ENCODE results near the gene SHROOM4.
A peak's percentile ranks its signal among the peaks of the same experiment; 100 is the strongest.

SHROOM4 gene

GRCh38 chrX:50691820-50692219, 122.2 kb downstream of the SHROOM4 start:
- H3K9me3 ChIP-seq (ENCODE audit: insufficient read depth, low read length, severe bottlenecking) = no peaks in the 10 kb centered on the region
- H3K4me3 ChIP-seq (ENCODE audit: low read depth in 1 of 2, low read length in 2 of 2) = no peak overlapping the region
- no peak for TF ChIP-seq EZH2 (IDR thresholded peaks at IDR 0.05; ENCODE audit: borderline replicate concordance, low read depth, low read length, severe bottlenecking)
- peak; percentile 58 for TF ChIP-seq CTCF (IDR thresholded peaks at IDR 0.05; ENCODE audit: borderline replicate concordance, extremely low read depth, low read length, poor library complexity, severe bottlenecking)
- H3K27me3 ChIP-seq (ENCODE audit: insufficient read depth, low read length, poor library complexity) = no peaks in the 10 kb centered on the region
- no peak overlapping the region for H2AFZ ChIP-seq (ENCODE audit: low read depth, low read length)
- no peaks in the 10 kb centered on the region for H3K4me1 ChIP-seq (ENCODE audit: insufficient read depth, low read length)
- H3K36me3 ChIP-seq (ENCODE audit: insufficient read depth, low read length) = no peaks in the 10 kb centered on the region
- H4K20me1 ChIP-seq (ENCODE audit: insufficient read depth, low read length) = no peaks in the 10 kb centered on the region
- DNase-seq (peak; percentile 3), ATAC-seq (ENCODE audit: insufficient read depth, low read depth) (peak; percentile 66)
- H3K79me2 ChIP-seq (ENCODE audit: insufficient read depth, low read length) = no peaks in the 10 kb centered on the region
- H3K4me2 ChIP-seq (ENCODE audit: insufficient read depth, low read length) = no peak overlapping the region
- no peak overlapping the region for H3K27ac ChIP-seq (ENCODE audit: low read length)
- H3K9ac ChIP-seq (ENCODE audit: low read depth, low read length) = no peak overlapping the region

- ATAC-seq (ENCODE audit: insufficient read depth, low read depth) = no peak
- no peak for TF ChIP-seq CTCF (IDR thresholded peaks at IDR 0.05; ENCODE audit: borderline replicate concordance, extremely low read depth, low read length, poor library complexity, severe bottlenecking)
- no peak for TF ChIP-seq EZH2 (IDR thresholded peaks at IDR 0.05; ENCODE audit: borderline replicate concordance, low read depth, low read length, severe bottlenecking)
Observed at GRCh38 chrX:50684871-50685270, 129.1 kb downstream of the SHROOM4 start.

GRCh38 chrX:50680990-50681389, 133.0 kb downstream of the SHROOM4 start:
- ATAC-seq (ENCODE audit: insufficient read depth, low read depth) (no peak), DNase-seq (no peak)
- Histone ChIP-seq H3K4me3 (ENCODE audit: low read depth in 1 of 2, low read length in 2 of 2) (no peak overlapping the region), H3K79me2 (ENCODE audit: insufficient read depth, low read length) (no peaks in the 10 kb centered on the region), H2AFZ (ENCODE audit: low read depth, low read length) (no peak overlapping the region), H4K20me1 (ENCODE audit: insufficient read depth, low read length) (no peaks in the 10 kb centered on the region), H3K9me3 (ENCODE audit: insufficient read depth, low read length, severe bottlenecking) (no peaks in the 10 kb centered on the region), H3K36me3 (ENCODE audit: insufficient read depth, low read length) (no peaks in the 10 kb centered on the region), H3K27ac (ENCODE audit: low read length) (no peak overlapping the region), H3K4me2 (ENCODE audit: insufficient read depth, low read length) (no peak overlapping the region), H3K4me1 (ENCODE audit: insufficient read depth, low read length) (no peaks in the 10 kb centered on the region), H3K9ac (ENCODE audit: low read depth, low read length) (no peak overlapping the region), H3K27me3 (ENCODE audit: insufficient read depth, low read length, poor library complexity) (no peaks in the 10 kb centered on the region)
- TF ChIP-seq EZH2 (IDR thresholded peaks at IDR 0.05; ENCODE audit: borderline replicate concordance, low read depth, low read length, severe bottlenecking) (no peak), CTCF (IDR thresholded peaks at IDR 0.05; ENCODE audit: borderline replicate concordance, extremely low read depth, low read length, poor library complexity, severe bottlenecking) (no peak)

More at GRCh38 chrX:50684871-50685270, 129.1 kb downstream of the SHROOM4 start:
- no peaks in the 10 kb centered on the region for H3K27me3 ChIP-seq (ENCODE audit: insufficient read depth, low read length, poor library complexity)
- H3K4me2 ChIP-seq (ENCODE audit: insufficient read depth, low read length) = no peak overlapping the region
- H3K9me3 ChIP-seq (ENCODE audit: insufficient read depth, low read length, severe bottlenecking) = no peaks in the 10 kb centered on the region
- no peaks in the 10 kb centered on the region for H3K36me3 ChIP-seq (ENCODE audit: insufficient read depth, low read length)
- no peak for DNase-seq
- H4K20me1 ChIP-seq (ENCODE audit: insufficient read depth, low read length) = no peaks in the 10 kb centered on the region
- H3K27ac ChIP-seq (ENCODE audit: low read length) = no peak overlapping the region
- H3K4me3 ChIP-seq (ENCODE audit: low read depth in 1 of 2, low read length in 2 of 2) = no peak overlapping the region
- no peak overlapping the region for H3K9ac ChIP-seq (ENCODE audit: low read depth, low read length)
- H2AFZ ChIP-seq (ENCODE audit: low read depth, low read length) = no peak overlapping the region
- H3K4me1 ChIP-seq (ENCODE audit: insufficient read depth, low read length) = no peaks in the 10 kb centered on the region
- no peaks in the 10 kb centered on the region for H3K79me2 ChIP-seq (ENCODE audit: insufficient read depth, low read length)

- Histone ChIP-seq H3K27ac (ENCODE audit: low read length) (no peak overlapping the region), H3K4me3 (ENCODE audit: low read depth in 1 of 2, low read length in 2 of 2) (no peak overlapping the region), H3K27me3 (ENCODE audit: insufficient read depth, low read length, poor library complexity) (no peaks in the 10 kb centered on the region), H3K79me2 (ENCODE audit: insufficient read depth, low read length) (no peaks in the 10 kb centered on the region), H3K4me1 (ENCODE audit: insufficient read depth, low read length) (no peaks in the 10 kb centered on the region), H3K36me3 (ENCODE audit: insufficient read depth, low read length) (no peaks in the 10 kb centered on the region), H4K20me1 (ENCODE audit: insufficient read depth, low read length) (no peaks in the 10 kb centered on the region), H3K4me2 (ENCODE audit: insufficient read depth, low read length) (no peak overlapping the region), H3K9ac (ENCODE audit: low read depth, low read length) (no peak overlapping the region), H2AFZ (ENCODE audit: low read depth, low read length) (no peak overlapping the region), H3K9me3 (ENCODE audit: insufficient read depth, low read length, severe bottlenecking) (no peaks in the 10 kb centered on the region)
- ATAC-seq (ENCODE audit: insufficient read depth, low read depth) (no peak), DNase-seq (no peak)
- no peak for TF ChIP-seq EZH2 (IDR thresholded peaks at IDR 0.05; ENCODE audit: borderline replicate concordance, low read depth, low read length, severe bottlenecking)
- no peak for TF ChIP-seq CTCF (IDR thresholded peaks at IDR 0.05; ENCODE audit: borderline replicate concordance, extremely low read depth, low read length, poor library complexity, severe bottlenecking)
Observed at GRCh38 chrX:50677789-50678188, 136.2 kb downstream of the SHROOM4 start.

Measured in DND-41 (cell line).